Mesenteric fat pad (tissue), 1 donor: Measurements from ENCODE around the gene CDH13. TPM values are rescaled to one million over a fixed set of nuclear protein-coding genes. Genes with fewer than 3 reads are reported as not detected.

ENCODE experiments used
- DNase-seq: peaks from one replicate; pipeline ENCODE4 v3.0.0-alpha.2; 2020; ENCODE audit warnings: low spot score
- total RNA-seq: library from RNA; stranded (reverse); fragmentation: NEBNext Ultra II Directional; extraction: Animal tissue kit (Norgen Biotek cat#: 25700); gene quantifications from one replicate; pipeline ENCODE4 v1.2.1, GENCODE V29; 2021
- donor health status: DM: yes; HTN: yes; CAD: no.

Gene CDH13
- total RNA-seq, 1 donor from 2014 or later, result 18.3 TPM

DNA sequence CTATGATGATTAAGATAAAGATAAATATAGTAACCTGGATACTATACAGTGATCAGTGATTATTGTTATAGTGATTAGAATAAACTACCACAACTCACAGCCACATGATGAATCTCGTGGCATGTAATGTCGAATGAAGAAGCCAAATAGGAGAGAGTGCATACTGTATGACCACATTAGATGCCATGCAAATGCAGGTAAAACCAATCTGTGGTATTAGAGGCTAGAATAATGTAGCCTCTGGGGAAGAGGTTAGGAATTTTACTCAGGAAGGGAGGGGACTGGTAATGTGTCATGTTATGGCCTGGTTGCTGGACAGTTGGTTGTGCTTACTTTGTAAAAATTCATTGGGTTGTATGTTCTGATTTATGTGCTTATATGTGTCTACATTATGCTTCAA, 402.7 kb downstream of the CDH13 start:
- DNase-seq, result no peak

DNA sequence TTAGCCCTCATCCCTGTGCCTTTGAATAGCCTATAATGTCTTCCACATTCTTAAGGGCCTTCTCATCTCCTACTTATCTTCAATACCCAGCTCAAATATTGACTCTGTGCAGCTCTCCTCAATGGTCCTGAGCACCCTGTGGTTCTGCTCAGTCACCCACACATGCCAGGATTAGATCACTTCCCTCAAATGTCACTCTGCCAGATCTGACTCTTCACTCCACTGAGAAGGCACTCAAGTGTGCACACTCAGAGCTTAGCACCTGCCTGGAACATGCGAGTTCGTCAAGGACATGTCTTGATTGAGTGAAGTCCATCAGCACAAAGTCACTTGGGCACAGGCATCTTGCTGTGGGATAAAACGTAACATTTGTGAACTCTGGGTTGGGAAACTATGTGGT, 404.8 kb downstream of the CDH13 start:
- DNase-seq, result no peak

DNA sequence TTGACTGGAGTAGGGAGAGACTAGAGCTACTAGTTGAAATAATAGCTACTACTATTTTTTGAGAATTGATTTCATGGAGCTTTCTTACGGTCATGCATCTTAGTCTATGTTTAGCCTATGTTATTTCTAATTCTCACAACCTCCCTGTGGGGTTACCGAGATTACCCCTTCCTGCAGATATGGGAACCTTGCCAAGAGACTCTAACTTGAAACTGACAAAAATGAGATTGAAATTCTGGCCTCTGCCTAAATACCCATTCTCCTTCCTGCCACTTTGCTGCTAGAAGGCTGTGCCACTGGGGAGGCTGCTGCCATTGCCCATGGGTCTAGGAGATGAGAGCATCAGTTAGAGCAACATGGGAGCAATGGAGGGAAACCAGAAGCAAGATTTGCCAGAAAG, 410.3 kb downstream of the CDH13 start:
- DNase-seq, result no peak

DNA sequence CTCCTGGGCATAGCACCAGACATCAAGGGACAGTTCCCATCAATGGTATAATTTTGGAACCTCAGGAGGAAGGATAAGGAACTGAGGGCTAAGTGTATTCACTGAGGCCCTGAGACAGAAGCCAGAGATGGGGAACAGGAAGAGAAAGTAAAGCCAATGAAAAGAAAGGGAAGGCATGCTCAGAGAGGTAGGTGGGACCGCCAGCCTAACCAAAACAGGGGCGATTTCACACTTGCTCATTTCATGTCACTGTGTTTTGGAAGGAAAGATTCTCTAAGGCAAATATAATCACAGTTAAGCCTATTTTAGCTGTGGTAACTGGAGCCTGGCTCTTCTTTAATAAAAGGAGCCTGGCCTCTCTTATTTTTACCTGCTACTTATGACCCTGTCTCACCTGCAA, 411.1 kb downstream of the CDH13 start:
- DNase-seq, result no peak

DNA sequence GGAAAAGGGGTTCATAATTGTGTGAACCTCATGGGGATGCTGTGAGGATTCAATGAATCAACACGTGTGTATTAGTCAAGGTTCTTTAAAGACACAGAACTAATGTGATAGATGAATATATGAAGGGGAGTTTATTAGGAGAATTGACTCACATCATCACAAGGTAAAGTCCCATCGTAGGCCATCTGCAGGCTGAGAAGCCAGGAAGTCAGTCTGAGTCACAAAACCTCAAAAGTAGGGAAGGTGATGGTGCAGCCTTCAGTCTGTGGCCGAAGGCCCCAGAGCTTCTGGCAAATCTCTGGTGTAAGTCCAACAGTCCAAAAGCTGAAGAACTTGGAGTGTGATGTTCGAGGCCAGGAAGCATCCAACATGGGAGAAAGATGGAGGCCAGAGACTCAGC, 413.4 kb downstream of the CDH13 start:
- DNase-seq, result no peak

DNA sequence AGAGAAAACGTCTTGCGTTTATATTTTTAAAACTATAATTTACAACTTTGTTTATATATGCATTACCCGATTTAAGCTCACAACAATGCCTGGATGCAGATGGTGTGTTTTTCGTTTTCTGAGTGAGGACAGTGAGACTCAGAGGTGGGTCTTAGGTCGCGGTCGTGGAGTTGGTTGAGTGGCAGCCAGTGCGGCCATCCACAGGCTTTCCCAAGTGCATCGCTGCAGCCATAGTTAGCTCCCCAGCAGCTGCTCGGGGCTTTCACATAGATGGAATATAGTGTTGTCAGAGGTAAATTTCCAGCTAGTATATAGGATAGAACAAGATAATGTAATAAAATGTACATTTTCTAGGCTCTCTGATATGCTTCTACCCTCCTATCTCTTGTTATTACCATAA, 417.8 kb downstream of the CDH13 start:
- DNase-seq, result no peak

DNA sequence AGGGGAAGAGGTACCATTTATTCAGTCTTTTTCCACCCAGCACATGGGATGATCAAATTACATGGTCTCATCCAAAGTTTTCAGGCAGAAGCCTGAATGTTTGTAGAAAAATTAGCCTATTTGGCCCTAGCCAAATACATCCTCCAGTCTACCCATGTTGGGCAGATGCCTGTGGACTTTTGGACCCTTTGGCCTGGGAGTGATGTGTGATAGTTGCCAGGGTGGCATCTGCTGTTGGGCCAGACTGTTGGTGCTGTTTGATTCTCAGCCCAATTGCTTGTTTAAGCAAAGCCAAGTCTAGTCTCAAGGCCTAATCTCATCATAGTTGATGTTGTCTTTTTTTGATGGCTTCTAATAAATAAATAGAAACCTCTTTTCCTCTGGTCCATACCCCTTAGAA, 419.0 kb downstream of the CDH13 start:
- no peak for DNase-seq

DNA sequence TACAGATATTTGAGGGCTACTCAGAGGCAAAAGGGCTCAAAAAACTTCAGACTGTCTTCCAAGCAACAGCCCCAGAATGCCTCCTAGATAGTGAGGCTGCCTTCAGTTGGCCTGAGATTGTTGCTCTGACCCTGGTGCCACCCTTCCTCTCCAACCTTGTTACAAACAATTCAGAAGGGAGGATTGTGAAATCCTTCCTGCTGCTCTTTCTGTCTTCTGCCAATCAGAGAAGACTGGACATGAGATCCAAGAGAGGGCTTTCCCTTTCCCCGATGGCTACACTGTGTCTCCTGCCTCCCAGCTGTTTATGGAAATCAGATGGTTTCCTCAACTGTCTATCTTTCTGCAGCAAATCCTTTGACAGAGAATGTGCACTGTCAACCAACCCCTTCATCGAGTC, 419.9 kb downstream of the CDH13 start:
- DNase-seq, result no peak

DNA sequence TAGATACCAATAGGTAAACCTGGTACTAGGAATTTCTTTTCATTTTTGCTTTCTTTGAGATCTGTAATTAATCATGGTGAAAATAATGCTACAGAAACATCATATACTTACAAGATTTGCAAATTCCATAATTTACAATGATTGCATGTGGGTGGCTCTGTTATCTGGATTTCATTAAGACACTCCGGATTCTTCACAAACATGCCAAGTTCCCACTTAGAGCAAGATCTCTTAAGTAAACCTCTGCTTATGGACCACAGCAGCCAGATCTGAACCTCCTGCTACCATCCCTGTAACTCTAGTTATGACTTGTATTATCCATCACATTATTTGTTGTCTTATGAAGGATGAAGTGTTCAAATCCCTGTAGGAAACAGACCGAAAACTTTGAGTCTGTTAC, 424.7 kb downstream of the CDH13 start:
- no peak for DNase-seq

DNA sequence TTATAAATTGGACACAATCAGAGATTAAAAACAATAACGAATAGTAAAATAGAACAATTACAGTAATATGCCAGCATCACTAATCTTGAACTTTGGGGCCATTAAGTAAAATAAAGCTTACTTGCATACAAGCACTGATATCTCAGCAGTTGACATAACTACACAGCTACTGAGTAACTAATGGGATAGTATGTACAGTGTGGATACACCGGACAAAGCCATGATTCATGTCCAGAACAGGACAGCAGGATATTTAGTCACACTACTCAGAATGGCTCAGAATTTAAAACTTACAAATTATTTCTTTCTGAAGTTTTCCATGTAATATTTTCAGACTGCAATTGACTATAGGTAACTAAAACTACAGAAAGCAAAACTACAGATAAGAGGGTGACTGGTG, 427.5 kb downstream of the CDH13 start:
- no peak for DNase-seq

DNA sequence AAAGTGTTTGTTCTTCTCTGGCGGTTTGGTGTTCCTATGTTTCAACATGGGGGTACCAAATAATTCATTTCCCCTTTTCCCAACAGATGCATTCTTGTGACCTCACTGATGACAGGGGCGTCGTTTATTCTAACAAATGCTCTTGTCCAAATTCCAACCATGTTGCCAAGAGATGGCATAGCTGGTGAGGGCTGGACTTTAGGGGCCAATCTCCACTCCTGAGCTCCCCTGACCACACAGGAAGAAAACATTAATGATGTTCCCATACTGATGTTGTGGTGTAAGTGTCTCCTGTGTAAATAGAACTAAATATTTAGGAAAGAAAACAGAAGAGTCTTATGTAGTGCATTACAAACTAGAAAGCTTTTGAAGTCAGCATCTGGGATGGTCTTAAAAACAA, 431.6 kb downstream of the CDH13 start:
- no peak for DNase-seq

DNA sequence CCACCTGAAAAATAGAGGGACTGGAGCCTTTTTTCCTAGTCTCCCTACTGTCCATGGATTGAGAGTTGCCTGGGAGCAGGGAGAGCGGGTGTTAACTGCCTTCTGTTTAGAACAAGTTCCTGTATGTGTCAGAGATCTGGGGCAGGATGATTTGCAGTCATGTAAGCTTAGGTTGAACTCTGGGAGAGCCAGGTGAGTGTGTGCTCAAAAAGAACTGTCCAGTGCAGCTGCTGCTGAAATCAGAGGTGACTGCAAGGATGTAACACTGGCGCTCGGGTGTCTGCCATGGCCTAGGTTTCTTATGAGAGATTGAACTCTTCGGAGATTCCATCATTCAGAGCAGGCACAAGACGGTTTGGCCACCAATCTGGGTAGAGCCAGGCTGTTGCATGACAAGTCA, 432.5 kb downstream of the CDH13 start:
- DNase-seq, result no peak

DNA sequence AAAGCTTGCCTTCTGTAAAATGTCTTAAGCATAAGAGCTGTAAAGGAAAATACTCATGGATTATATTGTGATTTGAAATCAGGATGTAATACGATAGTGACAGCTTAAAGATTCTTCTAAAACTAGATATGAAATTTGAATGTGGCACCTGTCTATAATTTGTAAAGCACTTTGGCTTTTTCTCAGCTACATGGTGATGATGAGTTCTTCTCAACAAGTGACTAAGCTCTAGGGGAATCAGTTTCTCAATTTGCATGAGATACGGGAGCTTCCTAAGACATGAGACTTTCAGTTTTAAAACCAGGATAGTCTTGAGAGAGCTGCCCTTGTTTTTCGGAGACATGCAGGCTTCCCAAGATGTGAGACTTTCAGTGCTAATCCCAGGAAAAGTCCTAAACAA, 439.2 kb downstream of the CDH13 start:
- no peak for DNase-seq

DNA sequence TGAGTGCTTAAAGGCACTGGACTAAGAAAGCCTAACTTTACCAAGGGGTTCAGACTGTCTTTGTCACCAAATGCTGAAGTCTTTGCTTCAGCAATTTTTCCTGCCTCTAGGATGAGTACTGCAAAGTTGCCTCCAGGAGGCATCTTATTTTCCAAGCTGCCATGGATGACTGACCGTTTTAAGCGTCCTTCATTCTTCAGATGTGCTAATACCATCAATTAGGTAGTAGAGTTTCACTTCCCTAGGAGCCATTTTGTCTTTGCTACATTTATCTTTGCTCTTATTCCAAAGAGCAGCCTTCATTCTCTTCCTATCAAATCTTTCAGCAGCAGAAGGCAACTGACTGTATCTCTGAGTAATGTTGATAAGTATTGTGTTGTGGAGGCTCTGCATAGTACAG, 440.1 kb downstream of the CDH13 start:
- no peak for DNase-seq

DNA sequence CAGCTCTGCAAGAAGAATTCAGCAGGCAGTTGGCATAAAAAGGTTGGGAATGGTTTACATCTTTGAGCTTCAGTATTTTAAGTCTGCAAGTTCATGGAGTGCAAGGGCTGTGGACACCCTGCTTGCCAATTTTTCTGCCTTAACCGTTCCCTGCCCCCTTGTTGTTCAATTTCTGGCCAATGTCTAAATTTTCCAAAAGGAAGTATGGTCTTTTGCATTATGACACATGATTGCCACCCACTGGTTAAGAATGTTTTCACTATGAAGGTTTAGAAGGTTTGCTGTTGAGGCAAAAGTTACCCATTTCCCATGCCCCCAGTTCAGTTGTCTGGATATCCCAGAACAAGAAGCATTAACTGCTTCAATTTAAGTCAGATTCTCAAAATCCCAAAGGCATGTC, 441.9 kb downstream of the CDH13 start:
- DNase-seq, result no peak

DNA sequence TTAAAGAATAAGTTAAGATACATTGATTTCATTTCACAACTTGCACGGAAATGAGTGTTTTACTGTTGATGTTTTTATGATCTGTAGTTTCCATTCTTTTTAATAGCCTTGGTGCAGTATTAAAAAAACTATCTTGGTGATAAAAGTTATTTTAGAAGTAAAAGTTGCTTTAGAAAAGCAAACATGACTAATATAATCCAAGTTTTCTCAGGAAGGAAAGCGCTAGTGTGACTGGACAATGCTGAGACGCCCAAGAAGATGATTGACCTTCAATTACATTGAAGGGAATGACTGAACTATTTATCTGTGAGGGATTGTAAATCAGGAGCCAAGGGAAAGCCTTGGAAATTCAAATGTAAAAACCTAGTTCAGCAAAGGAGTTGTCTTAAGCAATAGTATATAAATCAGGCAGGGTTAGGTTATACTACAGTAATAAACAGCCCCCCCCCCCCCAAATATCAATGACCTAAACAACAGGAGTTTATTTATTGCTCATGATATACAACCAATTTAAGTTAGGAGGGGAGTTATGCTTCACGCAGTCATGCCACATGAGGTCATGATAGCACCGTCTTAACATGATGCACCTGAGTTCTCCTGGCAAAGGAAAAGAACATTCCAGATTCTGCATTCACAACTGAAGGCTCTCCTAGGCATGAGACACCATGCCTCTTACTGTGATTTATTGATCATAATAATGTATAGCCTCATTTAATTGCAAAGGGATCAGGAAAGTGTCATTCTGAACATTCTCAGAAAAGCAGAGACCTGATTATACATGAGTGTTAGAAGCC, 443.8 kb downstream of the CDH13 start:
- no peak for DNase-seq

DNA sequence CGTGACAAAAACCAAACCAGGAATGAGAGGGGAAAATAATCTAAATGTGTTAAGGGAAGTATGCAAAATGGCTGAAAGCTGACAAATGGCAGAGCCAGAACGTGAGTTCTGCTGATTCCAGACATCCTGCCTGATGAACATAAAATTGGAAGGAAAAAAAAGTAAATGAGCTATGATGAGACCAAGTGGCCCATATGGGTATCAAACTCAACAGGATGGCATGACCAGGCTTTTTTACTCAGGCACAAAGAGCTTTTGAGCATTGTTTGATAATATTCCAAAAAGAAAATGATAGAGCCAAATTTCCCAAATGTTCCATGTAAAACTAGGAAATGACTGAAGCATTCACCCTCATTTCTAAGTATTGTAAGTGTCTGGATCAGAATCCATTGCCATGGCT, 449.2 kb downstream of the CDH13 start:
- DNase-seq, result no peak

DNA sequence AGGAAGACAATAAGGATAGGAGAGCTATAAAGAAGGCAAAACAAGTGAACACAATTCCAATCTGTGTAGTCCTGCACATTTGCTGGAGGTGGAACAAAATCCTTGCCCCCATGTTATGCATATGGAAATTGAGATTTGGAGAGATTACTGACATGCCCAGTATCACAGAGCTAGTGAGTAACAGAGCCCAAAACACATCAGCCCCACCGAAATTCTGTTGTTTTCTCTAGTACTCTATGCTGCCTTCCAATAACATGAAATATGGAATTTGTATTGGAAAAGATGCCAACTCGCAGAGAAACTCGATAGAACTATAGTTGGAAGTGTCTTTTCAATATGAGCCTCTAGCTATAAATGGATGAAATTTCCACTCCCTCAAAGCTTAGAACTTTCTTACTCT, 456.6 kb downstream of the CDH13 start:
- DNase-seq, result no peak

DNA sequence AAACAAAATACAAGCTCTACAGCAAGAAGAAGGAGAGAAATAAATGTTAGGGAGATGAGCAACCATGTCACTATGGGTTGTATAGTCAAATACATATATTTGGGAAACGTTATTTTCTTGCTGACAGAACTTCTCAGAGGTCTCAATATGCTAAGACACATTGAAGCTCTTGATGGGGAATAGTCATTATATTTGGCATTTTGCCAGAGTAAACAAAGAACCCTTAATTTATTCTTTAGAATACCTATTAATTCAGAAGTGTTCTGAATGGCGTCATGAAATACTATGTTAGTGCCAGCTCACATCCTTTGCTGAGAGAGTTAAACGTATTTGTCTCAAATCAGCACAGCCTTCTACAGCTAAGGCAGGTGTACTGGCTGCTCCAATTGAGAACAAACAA, 458.9 kb downstream of the CDH13 start:
- no peak for DNase-seq

DNA sequence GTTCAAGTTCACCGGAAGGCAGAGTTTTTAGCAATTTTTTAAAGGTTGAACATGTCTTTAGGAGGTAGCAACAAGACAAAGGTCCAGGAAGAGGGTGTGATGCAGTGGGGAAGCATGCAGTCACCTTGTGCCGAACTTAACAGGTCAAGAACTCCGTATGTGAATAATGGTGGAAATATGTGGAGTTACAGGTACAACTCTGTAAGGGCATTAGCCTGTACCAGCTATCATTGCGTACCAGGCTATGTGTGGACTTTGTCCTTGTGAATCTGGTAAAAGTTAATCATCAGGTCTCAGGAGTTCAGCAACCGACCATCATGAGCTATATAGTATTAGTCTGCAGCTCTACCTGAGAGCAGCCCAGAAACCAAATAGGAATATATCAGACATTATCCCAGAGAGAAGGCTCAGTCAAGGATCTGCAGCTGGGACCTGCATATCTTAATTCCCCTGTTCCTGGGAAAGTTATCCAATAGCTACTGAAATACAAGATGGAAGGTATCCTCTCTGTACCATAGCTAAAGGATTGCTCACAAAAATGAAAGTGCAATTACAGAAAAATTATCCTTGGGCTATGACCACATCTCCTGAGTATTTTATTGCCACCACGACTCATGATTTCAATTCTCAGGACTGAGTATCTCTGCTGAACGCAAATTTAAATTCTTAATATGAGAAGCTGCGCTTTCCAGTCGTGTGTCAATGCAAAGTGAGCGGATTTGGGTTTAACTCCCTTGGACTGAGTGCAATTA, 469.3 kb downstream of the CDH13 start:
- DNase-seq, result no peak

DNA sequence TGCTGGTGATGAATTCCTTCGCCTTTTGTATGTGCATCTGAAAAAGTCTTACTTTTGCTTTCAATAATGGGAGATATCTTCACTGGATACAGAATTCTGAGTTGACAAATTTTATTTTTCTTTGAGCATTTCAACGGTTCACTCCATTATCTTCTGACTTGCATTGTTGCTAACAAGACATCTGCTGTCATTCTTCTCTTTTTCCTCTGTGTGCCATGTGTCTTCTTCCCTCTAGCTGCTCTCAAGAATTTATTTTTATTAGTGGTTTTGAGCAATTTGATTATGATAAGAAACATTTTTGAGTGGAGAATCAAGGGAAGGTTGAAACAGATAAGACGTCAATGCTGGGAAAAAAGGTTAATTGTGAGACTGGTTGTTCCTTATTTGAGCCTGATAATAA, 471.8 kb downstream of the CDH13 start:
- DNase-seq, result no peak

DNA sequence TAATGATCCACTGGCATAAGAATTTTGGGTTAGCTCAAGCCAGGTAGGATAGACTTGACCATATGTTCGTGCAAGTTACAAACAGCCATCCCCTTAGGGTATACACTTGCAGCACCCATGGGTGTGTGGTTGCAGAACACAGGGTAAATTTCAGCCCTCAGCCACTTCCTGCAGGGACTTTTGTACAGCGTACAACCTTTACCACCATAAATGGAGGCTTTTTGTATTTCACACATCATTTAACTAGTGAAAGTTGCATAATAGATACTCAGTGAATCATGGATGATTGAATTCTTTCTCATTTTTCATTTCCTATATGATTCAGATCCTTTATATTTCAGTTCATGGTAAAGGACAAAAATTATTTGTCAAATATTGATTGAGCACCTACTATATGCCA, 473.9 kb downstream of the CDH13 start:
- DNase-seq, result no peak

DNA sequence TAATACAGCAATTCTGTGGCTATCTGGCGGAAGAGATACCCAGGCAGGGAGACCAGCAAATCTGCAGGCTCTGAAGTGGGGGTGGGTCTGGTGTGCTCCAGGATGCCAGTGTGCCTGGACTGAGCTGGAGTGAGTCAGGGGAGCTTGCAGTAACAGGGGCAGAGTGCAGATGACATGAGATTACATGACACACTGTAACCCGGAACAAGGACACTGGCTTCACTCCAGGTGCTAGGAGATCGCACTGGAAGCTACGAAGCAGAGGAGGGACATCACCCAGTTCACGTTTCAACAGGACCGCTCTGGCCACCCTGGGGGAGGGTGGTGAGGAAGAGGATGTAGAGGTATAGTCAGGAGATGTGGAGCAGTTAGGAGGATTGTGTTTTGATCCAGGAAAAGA, 475.6 kb downstream of the CDH13 start:
- DNase-seq, result no peak
